Lower leg skin (tissue), 4 donors: ENCODE results near the gene FUNDC1. TPM values are rescaled to one million over a fixed set of nuclear protein-coding genes. Genes with fewer than 3 reads are reported as not detected.
A peak's percentile ranks its signal among the peaks of the same experiment; 100 is the strongest.

ENCODE experiments used
- DNase-seq, 2 donors: peaks; one replicate each; pipeline ENCODE4 v3.0.0-alpha.2; 2019; ENCODE audit warnings: low spot score in 2 of 2
- H3K4me3 ChIP-seq: fragments of 200-600 bp; sonication (generic); 2 replicates; pipeline ENCODE4 v1.5.1; 2017; ENCODE audit warnings: mild to moderate bottlenecking, low read depth; ENCODE audit not compliant: poor library complexity, severe bottlenecking
- CTCF ChIP-seq, 3 donors: fragments of 450-650 bp; IDR thresholded peaks; one replicate each; pipeline ENCODE4 v1.5.1; 2016; ENCODE audit warnings: antibody characterized with exemption in 3 of 3, mild to moderate bottlenecking in 3 of 3, moderate library complexity in 2 of 3
- POLR2A ChIP-seq, 2 donors: fragments of 450-650 bp; IDR thresholded peaks; one replicate each; pipeline ENCODE4 v1.6.1; 2016 to 2017; ENCODE audit warnings: antibody characterized with exemption in 2 of 2, mild to moderate bottlenecking in 1 of 2, moderate library complexity in 1 of 2
- WGBS, 2 donors: methylation state at CpG; one replicate each; pipeline ENCODE4 v1.1.5; 2018; 5-methylcytosine and 5-hydroxymethylcytosine counted together
- intact Hi-C: fragments of 100-400 bp; cut with DNase I; formaldehyde crosslinking; loops from one replicate; pipeline ENCODE4 v1.15.0; 2023; ENCODE audit warnings: low total_unique reads
- total RNA-seq, 4 donors: library from RNA; depleted of rRNA; stranded (reverse); fragments of >200 nt; gene quantifications; one replicate each; pipeline ENCODE4 v1.1.0, GENCODE V29; 2016

The FUNDC1 gene
- total RNA-seq, 4 donors from 2014 or later: 8.6 to 15.9 (median 13.2) TPM

- peak in 1 of 2 donors; percentile 14 for DNase-seq
- no peak overlapping the region for H3K4me3 ChIP-seq
- 7 to 37% methylated on average over 2 of the region's 2 CpGs for WGBS, 2 donors
- TF ChIP-seq POLR2A (IDR thresholded peaks at IDR 0.05) (no peak), CTCF (IDR thresholded peaks at IDR 0.05) (no peak)
- intact Hi-C loops: no loop called here
Observed at GRCh38 chrX:44474410-44474809, 68.2 kb downstream of the FUNDC1 start.

Other genes starting within 250 kb of the FUNDC1 start
- 1 to 10 TPM; 3.4 to 6.9 (median 4.6) TPM for gene EFHC2, start 199.2 kb downstream of the FUNDC1 start, total RNA-seq